Stimulated activated naive CD4-positive, alpha-beta T cell (primary cell): ENCODE measurements around the gene CNGA3.
"Not testable (repeated sequence)": the region's sequence is repeated elsewhere in the genome, so short reads cannot be mapped to it uniquely, and the experiment has no call there.

ENCODE experiments used
- DNase-seq, 6 experiments: peaks; one replicate each; lab custom pipeline; 2025; lab: John Stamatoyannopoulos, UW

The CNGA3 gene

DNA sequence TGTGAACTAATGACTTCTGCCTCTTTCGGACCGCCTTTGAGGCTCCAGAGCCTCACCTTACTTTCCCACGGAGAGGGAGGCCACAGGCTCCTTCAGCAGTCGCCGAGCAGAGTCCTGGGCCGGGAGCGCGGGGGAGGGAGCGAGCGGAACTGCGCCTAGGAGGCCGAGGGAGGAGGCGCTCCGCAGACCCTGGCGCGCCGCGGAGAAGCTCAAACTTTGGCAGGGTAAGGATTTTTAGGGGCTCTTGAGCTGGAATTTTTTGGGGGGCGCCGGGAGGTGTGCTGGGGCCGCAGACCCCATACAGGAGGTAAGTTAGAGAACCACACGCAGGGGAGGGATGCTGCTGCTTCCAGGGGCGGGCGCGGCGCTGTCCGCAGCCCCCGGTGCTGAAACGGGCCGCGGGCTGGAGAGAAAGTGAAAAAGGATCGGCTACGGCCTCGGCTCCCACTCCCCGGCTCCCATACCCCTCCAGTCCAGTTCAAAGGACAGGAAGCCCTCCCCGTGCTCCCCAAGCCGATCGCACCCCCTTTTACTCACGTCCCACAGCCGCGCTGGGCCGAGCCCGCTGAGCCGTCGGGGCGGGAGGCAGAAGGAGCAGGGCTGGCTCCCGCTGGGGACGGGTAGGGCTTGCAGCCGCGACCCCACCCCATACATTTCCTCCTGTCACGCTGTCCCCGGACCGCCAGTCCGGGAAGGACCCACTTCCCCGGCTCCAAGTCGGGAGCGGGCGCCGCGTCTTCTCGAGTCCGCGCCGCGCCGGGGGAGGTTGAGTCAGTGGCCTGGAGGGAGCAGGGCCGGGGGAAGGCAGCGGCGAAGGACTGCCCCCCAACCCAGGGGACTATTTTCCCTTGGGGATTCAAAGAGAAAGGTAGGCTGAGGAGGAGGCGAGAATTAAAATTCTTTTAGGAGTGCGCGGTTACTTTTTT lies at the start of gene CNGA3:
Gene CNGA3 (plus strand): TSS at position 146 of the 926 bp plus-strand sequence. CDS start 23,520 bp downstream, outside the sequence.
- DNase-seq, result peak in 3 of 6 experiments; percentile 13 to 17 (median 16)

DNA sequence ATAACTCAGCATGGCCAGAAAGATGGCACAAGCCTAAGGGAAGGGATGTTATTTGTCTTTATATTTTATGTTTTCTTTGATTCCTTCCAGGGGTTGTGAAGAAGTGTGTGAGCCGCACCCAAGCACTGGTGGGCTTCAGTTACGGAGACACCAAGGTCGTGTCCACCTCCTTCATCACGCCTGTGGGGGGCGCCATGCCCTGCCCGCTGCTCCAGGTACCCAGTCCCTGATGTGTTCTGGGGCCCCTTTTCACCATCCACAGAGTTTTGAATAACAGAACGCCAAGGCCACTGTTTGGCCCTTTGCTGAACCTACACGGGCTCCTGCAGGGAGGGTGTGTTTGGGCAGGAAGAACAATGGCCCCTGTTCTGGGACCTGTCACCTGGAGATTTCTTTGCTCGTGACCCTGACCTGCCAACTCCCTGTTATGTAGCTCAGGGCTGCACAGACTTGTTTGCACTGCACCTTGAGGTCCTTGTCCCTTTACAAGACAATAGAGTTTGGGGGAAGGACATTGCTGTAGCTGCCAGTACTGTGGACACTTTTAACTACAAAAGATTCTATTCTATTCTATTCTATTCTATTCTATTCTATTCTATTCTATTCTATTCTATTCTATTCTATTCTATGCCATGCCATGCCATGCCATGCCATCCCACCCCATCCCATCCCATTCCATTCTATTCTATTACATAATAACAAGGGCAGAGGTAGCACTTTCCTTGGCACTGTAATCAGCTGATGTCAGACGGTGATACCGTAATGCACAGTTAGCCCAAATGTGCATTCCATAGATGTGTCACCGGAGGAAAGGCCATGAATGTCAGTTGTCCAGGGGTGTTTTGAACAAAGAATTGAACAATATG lies 48.2 kb upstream of the CNGA3 start:
- no peak for DNase-seq

DNA sequence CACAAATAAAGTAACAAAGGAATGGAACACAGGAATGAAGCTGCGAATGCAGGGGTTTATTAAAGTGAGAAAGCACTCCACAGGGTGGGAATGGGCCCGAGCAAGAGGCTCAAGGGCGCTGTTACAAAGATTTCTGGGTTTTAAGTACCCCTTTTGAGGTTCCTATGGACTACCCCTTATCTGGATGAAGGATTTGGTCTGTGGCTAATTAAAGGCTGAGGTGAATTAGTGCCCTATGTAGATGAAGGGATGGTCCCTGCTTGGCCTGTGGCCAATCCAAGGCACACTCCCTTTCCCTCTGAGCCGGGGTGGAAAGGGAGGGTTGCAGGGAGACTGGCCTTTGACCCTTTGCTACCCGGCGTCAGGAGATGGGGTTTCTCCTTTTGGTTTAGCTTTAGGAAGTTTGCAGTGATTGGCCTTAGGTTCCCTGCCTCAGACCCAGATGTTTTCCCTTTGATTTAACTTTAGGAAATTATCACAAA lies 47.5 kb upstream of the CNGA3 start:
- no peak for DNase-seq

DNA sequence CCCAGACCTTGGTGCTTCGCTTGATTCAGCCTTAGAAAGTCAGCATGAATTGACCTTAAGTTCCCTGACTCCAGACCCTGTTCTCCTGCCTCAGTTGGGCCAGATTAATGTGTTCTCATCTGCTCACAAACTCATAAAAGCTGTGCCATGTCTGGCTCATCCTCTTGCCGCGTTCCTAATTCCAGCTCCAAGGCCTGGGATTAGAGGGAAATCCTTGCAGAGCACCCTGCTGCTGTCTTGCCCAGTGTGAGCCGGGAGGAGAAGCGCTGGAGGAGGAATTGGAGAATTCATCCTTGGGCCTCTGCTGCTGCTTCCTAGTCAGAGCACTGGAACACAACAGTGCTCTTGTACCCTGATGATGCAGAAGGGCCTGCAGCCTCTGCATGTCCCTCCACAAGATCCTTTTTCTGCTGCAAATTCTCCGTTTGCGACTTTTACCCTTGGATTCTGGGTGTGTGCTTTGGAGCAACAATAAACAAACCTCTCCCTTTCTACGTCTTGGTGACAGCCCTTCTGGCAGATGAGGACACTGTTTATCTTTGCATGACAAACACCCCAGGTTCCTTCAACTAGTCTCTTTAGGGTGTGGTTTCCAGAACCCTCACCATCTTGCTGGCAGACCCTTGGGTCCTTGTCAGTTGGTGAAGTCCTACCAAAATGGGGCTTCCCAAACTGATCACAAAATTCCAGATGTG lies 46.9 kb upstream of the CNGA3 start:
- no peak for DNase-seq

DNA sequence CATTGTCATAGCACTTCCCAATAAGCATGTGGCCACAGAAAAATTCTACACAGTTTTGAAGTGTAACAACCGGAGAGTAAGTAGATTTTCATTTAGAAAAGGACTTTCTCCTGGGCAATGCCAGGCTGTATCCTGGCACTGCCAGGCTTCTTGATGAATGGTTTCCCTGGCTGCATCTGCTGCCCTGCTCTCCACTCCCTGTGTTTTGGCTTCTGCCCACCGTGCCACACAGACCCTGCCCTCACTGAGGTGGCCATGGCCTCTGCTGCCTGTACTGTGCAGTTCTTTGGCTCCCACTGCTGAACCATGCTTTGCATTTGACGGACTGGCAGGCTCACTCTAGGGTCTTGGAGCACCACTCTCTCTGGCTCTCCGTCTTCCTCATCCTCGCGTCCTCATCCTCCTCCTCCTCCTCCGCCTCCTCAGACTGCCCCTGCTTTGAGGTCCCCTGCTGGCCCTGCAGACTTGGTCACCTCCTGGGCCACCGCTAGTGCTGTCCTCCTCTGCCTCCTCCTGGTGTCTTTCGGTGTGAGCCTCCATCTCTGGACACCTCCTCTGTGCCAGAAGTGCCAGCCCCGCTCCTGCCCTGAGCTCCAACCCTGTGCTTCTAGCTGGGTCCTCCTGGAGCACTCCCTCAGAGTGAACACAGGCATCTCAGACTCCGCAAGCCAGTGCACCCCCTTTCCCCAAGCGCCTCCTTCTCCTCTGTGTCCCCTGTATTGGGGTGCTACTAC lies 45.9 kb upstream of the CNGA3 start:
- no peak for DNase-seq

DNA sequence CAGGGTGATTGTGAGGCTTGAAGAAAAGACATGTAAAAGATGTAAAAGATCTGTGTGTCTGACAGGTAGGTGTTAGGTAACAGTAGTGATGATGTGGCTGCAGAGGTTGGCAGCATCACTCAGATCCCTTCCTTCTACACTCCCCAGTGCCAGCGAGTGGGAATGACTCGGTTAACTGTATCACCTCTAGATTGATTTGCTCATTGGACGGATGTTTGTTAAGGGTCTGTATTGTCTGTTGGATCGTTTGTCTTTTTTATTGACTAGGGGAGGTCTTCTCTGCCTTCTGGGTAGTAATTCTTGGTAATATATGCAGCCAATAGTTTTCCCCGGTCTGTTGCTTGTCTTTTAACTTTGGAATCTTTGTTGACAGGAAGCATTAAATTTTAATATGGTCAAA lies 44.8 kb upstream of the CNGA3 start:
- DNase-seq, result no peak

DNA sequence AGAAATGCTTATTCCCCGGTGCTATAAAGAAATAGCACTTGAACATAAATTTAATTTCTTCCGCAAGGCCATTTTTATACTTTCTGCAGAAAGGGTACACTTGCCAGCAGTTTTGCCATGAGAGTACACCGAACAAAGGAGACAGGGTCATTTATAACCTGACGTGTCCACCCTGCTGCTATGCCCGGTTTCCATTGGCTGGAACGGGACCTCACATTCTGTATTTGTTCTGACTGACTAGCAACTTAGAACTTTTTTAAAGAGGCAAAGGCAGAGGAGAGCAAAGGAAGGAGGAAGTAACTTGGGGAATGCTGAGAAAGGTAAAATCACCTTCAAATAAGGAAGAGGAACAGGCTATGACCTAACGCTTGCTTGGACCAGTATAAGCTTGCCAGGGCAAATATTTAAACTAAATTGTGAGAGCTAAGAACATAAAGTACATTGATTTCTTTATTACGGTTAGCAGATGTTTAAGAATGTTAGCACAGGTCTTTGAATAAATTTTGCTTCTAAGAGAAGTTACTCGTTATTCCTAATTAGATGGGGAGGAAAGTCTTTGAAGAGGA lies 39.0 kb upstream of the CNGA3 start:
- DNase-seq, result not testable (repeated sequence)

DNA sequence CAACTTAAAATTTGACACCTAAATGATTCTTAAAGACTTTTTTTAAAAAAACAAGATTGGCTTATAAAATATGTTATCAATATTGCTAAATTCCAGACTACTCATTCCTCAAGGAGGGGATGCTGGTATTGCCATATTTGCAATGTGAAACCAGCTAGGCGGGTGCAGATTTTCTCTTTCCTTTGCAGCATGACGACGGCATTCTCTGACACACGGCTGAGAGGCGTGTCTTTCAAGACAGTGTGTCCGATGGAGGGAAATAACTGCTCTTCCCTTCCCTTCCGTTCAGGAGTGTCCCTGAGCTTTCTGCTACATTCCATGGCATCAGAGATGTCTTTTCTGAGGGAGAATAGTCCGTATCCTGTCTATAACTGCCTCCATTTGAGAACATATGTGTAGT lies 38.2 kb upstream of the CNGA3 start:
- DNase-seq, result no peak

DNA sequence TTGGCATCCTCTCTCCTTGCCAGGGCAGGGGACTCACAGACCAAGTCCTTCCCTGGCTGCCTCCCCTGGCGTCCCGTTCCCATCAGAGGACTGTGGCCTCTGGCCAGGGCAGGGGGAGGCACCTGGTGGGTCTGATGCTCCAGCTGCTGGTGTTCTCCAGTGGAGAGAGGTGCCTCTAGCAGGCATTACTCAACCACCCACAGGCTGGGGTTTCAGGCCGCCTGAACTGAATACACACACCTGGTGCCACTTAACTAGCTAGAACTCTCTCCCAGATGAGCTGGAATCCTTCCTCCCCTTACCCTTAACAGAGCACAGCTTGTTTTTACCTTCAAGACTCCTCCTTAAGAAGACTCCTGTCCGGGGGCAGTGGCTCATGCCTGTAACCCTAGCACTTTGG lies 37.7 kb upstream of the CNGA3 start:
- no peak for DNase-seq

DNA sequence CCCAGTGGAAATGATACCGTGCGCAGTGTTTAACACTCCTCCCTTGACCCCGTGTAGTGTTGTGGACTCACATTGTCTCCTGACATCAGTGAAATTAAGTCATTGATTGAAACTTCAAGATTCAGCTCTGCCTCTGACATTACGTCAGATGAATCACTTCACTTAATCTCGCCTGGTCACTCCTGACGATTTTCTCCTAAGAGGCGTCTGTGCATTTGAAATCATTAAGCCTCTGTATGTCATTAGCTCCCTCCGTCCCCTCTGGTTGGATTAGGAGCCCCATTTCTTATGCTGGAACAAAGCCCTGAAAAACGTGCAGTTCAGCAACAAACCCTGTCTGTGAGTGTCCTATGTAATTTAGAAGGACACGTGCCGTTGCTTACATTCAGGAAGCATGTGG lies 36.7 kb upstream of the CNGA3 start:
- no peak for DNase-seq

DNA sequence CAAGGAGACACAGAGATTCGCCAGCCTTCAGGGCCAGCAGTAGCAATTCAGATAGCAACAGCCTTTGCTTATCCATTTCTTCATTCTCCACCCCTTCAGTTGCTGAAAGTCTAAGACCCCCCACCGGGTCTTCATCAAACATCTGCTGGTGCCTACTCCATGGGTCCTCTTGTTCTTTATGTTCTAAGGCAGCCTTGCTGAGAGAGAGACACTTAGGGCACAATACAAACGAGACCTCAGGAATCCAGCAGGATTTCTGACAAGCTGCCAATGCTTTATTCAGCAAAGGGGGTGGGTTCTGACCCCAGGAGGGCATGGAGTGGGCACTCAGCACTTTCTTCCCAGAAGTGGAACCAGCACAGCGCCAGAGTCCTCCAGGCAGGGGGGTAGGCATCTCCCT lies 36.2 kb upstream of the CNGA3 start:
- DNase-seq, result no peak

DNA sequence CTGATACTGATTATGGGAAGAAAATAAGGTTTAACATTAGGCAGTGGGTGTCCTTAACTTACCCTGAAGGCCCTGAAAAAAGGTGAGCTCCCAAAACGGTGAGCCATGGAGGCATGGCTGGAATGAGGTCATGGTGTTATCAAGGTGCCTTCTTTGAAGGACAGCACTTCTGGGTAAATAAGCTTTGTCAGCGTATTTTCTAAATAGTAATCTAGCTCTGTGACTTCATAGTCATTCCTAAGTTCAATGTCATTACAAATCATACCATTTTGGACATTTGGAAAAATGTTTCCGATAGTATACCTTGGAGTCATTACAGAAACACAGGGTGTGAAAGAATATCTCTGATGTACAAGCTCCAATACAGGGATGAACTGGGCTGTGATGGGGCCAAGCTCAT lies 35.2 kb upstream of the CNGA3 start:
- DNase-seq, result no peak

DNA sequence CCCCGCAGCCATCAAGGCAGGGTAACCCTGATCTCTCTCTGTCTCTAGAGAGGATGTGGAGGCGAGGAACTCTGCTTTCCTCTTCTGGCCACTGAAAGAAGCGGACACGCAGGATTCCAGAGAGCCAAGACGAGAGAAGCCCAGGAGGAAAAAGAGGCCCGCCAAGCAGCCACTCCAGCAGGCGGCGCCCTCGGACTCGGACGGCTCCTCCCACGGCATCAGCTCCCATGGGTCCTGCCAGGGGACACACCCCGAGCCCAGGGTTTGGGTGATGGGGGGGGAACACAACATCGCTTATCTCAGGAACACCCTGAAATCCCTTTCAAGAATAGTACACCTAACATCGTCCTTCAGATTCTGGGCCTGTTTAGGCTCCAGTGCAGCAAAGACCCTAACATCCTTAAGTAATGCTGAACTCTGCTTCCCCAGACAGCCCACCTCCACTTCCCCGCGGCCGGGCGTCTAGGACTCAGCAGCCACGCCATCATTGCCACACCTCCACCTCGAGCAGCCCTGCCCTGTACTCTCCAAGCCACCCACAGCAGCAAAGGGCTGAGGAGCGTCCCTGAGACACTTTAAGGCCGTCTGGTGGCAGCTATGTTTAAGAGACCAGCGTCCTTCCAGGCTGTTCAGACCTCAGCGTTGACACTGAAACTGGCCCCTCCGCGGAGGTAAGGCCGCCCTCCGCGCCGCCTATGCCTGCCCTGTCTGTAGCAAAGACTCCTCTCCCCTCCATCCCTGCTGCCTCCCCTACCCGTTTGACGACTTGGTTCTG lies 34.3 kb upstream of the CNGA3 start:
- no peak for DNase-seq

DNA sequence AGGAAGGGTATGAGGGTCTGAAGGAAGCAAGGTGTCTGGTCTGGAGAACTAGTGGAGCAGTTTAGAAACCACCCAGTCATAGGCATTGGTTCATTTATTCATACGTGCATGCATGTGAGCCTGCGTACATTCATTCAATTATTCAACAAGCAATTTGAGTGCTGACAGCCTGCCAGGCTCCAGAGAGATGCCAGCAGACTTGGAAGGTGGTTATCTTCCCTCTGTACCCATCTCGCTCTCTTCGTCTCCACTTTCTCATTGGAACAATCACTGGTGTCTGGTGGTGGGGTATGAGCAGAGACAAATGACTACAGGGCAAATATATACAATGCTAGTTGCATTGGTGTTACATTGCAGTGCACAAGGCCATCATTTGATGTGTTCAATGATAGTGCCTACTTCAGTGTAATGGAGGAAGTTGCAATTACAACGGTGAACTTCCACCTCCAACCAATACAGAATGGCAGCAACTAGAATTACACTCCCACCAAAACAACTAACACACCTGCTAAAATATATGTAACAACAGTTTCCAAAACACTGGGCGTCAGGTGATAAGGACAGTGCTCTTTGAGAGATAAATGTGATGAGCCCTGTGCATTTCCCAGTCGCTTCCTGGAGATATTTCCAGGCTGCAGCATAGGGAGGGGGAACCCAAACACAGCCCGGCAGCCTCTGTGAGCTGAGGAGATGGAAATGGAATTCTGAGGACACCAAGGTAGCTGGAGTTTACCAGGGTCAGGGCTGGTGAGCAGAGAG lies 32.6 kb upstream of the CNGA3 start:
- DNase-seq, result no peak

DNA sequence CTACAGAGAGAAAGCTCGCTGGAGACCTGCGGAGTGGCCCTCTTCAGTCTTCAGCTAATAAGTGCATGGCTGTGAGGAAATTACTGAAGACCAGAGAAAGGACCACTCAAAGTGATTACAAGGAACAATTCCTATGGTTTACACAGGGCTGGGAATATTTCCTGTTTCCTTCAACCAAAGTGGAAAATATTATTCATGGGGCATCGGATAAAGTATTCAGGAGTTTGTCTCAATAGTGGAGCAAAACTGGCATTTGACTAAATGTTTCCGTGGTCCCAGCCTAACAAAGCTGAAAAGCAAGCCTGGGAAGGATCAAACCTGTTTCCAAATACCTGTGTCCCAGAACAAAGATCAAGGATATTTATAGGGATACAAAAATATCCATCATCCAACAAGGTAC lies 32.0 kb upstream of the CNGA3 start:
- DNase-seq, result no peak

DNA sequence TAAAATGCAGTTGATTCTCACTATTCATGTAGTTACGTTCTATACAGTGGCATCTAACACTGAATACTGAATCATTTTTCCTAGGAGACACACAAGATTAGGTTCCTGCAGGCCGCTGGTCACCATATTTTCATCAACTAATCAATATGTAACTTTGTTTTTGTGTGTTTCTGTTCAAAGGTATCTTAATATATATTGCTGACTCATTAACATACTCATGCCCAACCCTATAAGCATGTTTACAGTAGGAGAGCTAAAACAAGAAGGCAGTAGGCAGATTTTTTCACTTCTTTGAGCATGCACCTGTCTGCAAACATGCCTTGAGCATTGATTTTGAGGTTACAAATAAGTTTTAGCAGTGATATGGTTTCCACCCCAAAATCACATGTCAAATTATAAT lies 30.3 kb upstream of the CNGA3 start:
- DNase-seq, result no peak

DNA sequence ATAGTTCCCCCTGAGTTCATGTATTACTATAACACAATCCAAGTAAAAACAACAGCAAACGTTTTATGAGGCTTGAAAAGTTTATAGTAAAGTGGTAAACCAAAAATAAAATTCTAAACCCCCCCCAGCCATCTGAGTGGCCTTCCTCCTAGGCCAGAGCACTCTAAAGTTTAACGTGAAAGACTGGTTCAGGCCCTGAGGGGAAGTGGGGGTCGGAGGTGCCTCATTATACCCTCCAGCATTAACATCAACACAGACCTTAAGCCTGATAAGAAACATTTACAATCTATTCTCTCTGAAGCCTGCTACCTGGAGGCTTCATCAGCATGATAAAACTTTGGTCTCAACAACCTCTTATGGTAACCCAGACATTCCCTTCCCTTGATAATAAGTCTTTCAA lies 29.0 kb upstream of the CNGA3 start:
- no peak for DNase-seq

DNA sequence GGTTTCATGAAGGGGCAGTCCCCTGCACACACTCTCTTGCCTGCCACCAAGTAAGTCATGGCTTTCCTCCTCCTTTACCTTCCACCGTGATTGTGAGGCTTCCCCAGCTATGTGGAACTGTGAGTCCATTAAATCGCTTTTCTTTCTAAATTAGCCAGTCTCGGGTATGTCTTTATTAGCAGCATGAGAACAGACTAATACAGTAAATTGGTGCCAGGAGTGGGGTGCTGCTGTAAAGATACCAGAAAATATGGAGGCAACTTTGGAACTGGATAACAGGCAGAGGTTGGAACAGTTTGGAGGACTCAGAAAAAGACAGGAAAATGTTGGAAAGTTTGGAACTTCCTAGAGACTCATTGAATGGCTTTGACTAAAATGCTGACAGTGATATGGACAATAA lies 26.1 kb upstream of the CNGA3 start:
- not testable (repeated sequence) for DNase-seq

DNA sequence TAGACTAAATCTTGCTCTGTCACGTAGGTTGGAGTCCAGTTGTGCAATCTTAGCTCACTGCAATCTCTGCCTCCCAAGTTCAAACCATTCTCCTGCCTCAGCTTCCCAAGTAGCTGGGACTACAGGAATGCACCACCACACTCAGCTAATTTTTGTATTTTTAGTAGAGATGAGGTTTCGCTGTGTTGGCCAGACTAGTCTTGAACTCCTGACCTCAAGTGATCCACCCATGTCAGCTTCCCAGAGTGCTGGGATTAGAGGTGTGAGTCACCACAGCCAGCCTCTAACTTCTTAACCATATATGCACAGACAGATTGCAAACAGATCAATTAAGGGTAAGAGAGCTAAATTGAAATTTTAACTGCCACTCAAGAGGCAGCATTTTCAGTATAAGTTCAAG lies 22.1 kb upstream of the CNGA3 start:
- DNase-seq, result no peak

DNA sequence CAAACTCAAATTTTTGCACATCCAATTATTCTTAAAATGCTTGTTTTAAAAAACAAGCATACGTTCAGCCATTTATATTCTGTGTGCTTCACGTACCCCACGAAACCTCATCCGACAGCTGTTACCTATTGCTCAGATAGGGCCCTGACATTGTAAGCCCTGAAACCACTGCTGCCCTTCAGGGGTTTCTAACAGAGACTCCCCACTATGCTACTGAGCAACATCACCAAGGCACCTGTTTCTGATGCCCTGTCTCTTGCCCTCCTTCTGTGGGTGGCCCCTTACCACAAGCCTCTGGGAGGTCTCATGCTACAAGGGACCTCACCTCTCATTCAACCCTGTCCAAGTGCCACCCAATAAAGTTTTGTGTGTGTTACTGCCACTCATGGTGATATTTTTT lies 18.5 kb upstream of the CNGA3 start:
- no peak for DNase-seq
